Gastroesophageal sphincter (tissue), 3 donors: Measurements from ENCODE around the gene PROKR2.

ENCODE experiments used
- CTCF ChIP-seq, 4 experiments: fragments of 200-600 bp in 2 of 4; fragments of 450-650 bp in 2 of 4; sonication (generic) in 1 of 4; IDR thresholded peaks; one replicate each; pipeline ENCODE4 v1.5.1; 2017 to 2019; ENCODE audit warnings: antibody characterized with exemption in 4 of 4, mild to moderate bottlenecking in 2 of 4, moderate library complexity in 2 of 4
- POLR2A ChIP-seq, 2 donors: fragments of 450-650 bp; IDR thresholded peaks; one replicate each; pipeline ENCODE4 v1.6.1; 2017; ENCODE audit warnings: antibody characterized with exemption in 2 of 2, mild to moderate bottlenecking in 2 of 2, moderate library complexity in 1 of 2

GRCh38 chr20:5349448-5349847 is 32.7 kb upstream of the PROKR2 start:
- TF ChIP-seq CTCF (IDR thresholded peaks at IDR 0.05), result no peak
- TF ChIP-seq POLR2A (IDR thresholded peaks at IDR 0.05), result no peak
